HG03159 (cell line): ENCODE results near the gene FAH.

Experiments used
- ATAC-seq: cut with Tn5 transposase; IDR thresholded peaks from one replicate; pipeline ENCODE4 v1.9.1; 2021; ENCODE audit warnings: mild to moderate bottlenecking, moderate library complexity; ENCODE audit not compliant: unreplicated experiment

Gene FAH

DNA sequence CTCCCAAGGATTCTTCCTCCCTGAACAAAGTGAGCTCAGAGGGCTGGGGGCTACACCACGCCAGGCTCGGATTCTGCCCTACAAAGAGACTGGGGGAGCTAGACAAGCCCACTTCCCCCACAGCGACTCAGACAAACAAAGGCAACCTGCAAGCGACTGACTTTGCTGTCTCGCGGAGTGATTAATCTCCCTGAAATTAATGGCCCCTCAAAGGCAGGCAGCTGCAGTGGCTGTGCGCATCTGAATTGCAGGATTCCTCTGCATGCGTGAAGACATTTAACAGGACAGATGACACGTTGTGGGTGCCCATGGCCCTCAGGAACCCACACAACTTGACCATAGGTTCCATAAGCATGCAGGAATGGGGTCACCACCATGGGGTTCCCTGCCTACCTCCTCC, 80.8 kb downstream of the FAH start:
- ATAC-seq: no peak

DNA sequence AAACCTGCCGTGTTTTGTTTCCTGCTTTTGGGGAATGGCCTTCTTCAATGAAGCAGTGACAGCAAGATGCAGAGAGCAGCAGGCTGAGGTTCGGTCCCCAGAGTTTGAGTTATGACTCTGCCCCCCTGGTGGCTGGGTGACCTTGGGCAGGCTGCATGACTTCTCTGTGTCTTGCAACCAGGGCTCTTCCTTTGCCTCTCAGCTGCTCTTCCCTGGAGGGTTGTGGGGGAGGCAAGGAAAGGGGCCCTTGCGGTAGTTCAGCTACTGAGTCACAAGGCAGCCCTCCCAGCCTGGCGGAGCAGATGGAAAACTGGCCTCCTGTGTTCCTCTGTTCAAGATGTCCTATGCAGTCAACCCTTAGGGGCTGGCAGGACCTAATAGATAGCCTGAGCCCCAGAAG, 82.1 kb downstream of the FAH start:
- peak; percentile 64 for ATAC-seq
